Fibroblast of peridontal ligament (primary cell): ENCODE data around the gene TEX35.
"Not testable (repeated sequence)": the region's sequence is repeated elsewhere in the genome, so short reads cannot be mapped to it uniquely, and the experiment has no call there.

Experiments used
- DNase-seq: peaks from one replicate; pipeline ENCODE4 v3.0.0-alpha.2; 2010; ENCODE audit errors: extremely low read depth

The TEX35 gene

DNA sequence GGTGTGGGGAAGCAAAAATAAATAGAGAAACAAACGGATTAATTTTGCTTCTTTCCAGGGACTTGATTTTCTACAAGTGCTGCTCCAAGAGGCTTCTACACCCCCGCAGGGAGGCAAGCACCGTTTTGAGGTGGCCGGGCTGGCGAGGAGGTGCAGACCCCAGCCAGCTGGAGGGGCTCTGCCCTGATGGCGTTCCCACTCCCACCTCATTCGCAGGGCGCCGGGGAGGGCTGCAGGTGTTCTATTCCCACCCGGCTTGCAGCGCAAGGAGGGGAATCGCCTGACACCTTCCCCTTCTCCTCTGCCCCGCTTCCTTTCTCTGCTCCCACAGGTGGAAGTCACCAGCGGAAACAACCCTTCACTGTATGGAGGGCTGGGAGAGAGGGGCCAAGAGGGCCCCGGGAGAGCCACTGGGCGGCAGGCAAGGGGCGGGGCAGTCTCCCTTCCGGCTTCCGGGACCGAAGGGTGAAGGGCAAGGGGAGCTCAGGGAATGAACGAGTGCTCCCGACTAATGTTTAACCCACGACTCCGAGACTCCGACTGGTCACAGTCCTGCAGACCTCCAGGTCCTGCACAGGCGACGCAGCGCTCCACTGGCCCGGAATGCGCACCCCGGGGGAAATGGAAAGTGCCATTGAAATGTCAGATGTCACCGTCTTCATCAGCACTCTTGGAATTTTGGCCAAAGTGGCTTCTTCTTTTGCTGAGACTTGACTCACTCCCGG, 29.1 kb downstream of the TEX35 start:
- DNase-seq: no peak

- DNase-seq: peak; percentile 88
These were observed 29.8 kb downstream of the TEX35 start for GRCh38 chr1:178542554-178543289.

- DNase-seq: no peak
These were observed 30.3 kb downstream of the TEX35 start for GRCh38 chr1:178543290-178543607.

GRCh38 chr1:178544531-178544930, 31.6 kb downstream of the TEX35 start:
- DNase-seq: no peak

GRCh38 chr1:178548108-178548507, 35.2 kb downstream of the TEX35 start:
- DNase-seq: no peak

GRCh38 chr1:178551307-178551706, 38.4 kb downstream of the TEX35 start:
- no peak for DNase-seq

DNA sequence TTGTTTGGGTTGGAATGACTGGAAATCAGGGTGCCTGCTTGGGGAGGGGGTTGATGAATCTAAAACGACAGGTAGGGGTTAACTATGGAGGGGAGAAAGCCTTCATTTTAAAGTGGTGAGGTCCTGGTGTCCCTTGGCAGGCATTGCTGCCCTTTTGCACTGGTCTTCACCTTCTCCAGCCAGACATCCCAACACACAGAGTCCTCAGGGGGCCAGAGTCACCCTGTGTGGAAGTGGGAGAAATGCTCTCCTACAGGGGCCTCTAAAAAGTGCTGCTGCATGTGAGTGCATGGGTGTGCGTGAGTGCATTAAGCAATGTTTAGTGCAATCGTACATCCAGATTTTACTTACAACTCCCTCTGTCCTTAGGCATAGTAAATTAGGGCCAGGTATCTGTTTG, 39.0 kb downstream of the TEX35 start:
- no peak for DNase-seq

GRCh38 chr1:178552856-178553255, 39.9 kb downstream of the TEX35 start:
- DNase-seq: no peak

GRCh38 chr1:178554351-178554750, 41.4 kb downstream of the TEX35 start:
- not testable (repeated sequence) for DNase-seq

- not testable (repeated sequence) for DNase-seq
These were observed 42.7 kb downstream of the TEX35 start for GRCh38 chr1:178555613-178556012.

GRCh38 chr1:178558816-178559215, 45.9 kb downstream of the TEX35 start:
- DNase-seq: not testable (repeated sequence)

- DNase-seq: no peak
These were observed 48.0 kb downstream of the TEX35 start for GRCh38 chr1:178560871-178561376.

GRCh38 chr1:178563099-178563820, 50.4 kb downstream of the TEX35 start:
- DNase-seq: no peak

- DNase-seq: peak; percentile 37
These were observed 51.3 kb downstream of the TEX35 start for GRCh38 chr1:178564086-178564782.

- no peak for DNase-seq
These were observed 51.9 kb downstream of the TEX35 start for GRCh38 chr1:178564783-178565180.

DNA sequence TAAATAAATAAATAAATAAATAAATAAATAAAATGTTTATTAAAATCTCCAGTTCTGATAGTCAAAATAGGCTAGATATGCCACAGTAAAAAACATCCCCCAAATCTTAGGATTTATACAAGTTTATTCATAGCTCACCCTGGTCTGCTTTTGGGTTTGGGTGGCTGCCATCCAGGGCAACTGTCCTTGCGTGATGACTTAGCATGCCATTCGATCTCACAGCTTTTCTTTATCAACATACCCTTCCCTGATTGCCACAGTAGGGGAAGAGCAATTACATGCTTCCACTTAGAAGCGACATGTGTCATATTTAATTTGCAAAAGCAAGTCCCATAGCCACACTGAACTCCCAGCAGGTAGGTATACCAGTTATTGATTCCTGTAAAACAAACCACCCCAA, 52.7 kb downstream of the TEX35 start:
- DNase-seq: no peak

DNA sequence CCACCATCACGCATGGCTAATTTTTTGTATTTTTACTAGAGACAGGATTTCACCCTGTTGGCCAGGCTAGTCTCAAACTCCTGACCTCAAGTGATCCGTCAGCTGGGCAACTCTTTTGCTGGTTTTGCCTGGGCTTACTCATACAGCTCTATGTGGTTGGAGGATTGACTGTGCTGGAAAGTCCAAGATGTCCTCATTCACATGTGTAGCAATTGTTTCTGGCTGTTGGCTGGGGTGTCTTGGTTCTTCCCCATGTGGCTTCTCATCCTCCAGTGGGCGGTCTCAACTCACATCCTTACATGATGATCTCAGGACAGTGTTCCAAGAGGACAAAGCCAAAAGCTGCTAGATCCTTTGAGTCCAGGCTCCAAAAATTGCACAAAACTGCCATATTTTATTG, 53.3 kb downstream of the TEX35 start:
- DNase-seq: peak; percentile 28

- DNase-seq: no peak
These were observed 58.9 kb downstream of the TEX35 start for GRCh38 chr1:178571807-178572206.
